HG03045 (cell line): ENCODE results near the gene RPAP2.
"Not testable (repeated sequence)": the region's sequence is repeated elsewhere in the genome, so short reads cannot be mapped to it uniquely, and the experiment has no call there.

Experiments used
- ATAC-seq: cut with Tn5 transposase; IDR thresholded peaks from one replicate; pipeline ENCODE4 v1.9.1; 2021; ENCODE audit warnings: mild to moderate bottlenecking, moderate library complexity; ENCODE audit not compliant: unreplicated experiment

The RPAP2 gene

DNA sequence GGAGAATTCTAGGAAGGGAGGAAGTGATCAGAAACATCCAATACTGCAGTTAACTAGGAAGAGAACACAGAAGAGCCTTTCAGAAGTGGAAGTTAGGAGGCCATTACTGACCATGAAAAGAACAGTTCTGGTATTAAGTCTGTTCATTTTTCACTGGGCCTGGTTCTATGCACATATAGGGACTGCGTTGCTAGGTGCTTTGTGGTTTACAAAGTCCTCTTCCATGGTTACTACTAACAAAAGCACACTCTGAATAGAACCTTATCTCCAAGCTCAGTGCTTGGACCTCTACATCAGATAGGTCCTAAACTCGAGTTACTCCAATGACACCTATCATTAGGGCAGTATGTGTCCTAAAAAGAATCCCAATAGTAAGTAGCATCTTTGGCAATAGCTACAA, 75.4 kb downstream of the RPAP2 start:
- ATAC-seq = no peak

DNA sequence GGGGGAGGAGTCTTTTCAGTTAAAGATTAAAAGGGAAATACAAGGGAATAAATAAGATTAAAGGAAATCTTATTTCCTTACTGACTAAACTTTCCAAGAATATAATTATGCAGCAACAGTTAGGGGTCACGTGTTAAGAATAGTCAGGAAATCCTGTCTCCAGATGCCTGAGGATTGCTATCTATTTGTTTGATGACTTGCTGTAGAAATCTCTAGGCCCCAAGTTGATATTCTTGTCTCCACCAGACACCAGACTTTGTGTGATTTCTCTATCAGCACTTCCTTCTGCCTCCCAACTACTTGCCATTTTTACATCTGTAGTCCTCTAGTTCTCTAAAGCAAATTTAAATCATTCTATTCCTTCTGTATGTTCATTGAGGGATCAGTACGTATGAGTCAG, 77.5 kb downstream of the RPAP2 start:
- ATAC-seq = no peak

DNA sequence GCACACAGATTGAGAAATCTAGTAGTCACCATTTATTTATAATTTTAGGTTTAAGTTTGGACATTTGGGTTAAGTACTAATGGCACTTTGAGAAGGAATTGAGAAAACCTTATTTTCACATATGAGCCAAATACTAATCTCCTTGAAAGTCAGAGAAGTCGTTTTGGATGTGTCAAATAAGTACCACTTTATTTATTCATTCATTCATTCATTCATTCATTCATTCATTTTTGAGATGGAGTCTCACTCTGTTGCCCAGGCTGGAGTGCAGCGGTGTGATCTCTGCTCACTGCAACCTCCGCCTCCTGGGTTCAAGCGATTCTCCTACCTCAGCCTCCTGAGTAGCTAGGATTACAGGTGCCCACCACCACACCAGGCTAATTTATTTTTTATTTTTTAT, 79.1 kb downstream of the RPAP2 start:
- ATAC-seq = not testable (repeated sequence)

- ATAC-seq = no peak
These were observed 82.0 kb downstream of the RPAP2 start for GRCh38 chr1:92380867-92381266.

- ATAC-seq = not testable (repeated sequence)
These were observed 95.1 kb downstream of the RPAP2 start for GRCh38 chr1:92393966-92394365.

DNA sequence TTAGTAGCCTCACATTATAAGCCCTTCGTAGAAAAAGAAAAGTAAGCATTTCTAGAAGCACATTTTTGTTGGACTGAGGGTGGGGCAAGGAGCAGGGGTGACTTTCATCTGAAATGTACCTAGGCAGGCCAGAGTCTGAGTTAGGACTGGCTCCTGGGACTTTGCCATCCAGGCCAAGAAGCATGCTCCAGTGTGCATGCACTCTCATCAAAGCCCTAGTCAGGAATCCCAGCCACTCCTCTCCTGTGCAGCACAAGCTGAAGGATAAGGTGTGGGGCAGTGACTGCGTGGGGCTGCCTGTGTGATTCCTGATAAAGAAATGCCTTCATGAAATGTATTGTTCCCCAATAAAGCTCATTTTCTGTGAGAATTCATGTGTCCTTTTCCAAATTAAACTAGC, 99.7 kb downstream of the RPAP2 start:
- ATAC-seq = no peak

- peak; percentile 80 for ATAC-seq
These were observed 100.2 kb downstream of the RPAP2 start for GRCh38 chr1:92399076-92399475.

- ATAC-seq = no peak
These were observed 105.8 kb downstream of the RPAP2 start for GRCh38 chr1:92404661-92405060.

GRCh38 chr1:92408825-92409224, 110.0 kb downstream of the RPAP2 start:
- no peak for ATAC-seq

DNA sequence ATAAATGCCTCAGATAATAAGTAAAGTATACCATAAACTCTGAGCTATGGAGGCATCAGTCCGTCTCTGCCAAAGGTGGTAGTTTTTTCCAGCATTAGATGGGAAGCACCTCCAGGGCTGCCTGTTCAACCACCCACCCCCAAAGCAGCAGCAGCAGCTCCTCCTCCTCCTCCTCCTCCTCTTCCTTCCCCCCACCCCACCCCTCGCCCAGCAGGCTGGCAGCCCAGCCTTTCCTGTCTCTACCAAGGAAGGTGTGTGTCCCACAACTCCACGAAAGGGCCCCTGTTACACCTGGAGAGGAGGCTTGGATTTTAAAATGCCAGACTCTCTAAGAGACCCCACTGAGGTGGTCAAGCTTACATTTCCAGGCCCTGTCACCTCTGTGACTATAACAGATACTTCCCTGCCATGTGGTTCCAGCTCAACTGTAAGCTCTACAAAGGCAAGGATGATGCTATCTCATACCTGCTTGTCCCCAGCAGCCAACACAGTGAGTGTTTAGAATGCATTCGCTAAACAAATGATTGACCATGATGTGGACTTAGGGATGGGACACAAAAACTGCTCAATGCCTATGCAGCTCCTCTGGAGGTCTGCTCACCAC, 111.2 kb downstream of the RPAP2 start:
- no peak for ATAC-seq

GRCh38 chr1:92410706-92411105, 111.8 kb downstream of the RPAP2 start:
- no peak for ATAC-seq

DNA sequence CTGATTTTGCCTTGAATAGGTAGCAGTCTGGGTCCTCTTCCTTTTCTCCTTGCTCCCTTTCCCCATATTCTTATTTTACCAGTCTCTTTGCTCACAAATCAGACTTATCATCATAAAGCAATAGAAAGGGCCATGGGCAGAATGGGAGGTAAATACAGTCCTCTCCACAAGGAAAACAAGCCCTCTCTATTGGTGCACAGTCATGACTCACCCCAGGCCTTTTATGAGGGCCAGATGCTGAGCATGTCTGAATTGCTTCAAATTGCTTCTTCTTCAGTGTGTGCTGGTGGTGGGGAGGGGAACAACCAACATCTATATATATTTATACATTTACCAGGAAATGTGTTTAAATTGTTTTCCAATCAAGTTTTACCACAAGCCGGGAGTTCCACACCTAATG, 112.7 kb downstream of the RPAP2 start:
- ATAC-seq = no peak

- ATAC-seq = no peak
These were observed 120.8 kb downstream of the RPAP2 start for GRCh38 chr1:92419642-92420041.

DNA sequence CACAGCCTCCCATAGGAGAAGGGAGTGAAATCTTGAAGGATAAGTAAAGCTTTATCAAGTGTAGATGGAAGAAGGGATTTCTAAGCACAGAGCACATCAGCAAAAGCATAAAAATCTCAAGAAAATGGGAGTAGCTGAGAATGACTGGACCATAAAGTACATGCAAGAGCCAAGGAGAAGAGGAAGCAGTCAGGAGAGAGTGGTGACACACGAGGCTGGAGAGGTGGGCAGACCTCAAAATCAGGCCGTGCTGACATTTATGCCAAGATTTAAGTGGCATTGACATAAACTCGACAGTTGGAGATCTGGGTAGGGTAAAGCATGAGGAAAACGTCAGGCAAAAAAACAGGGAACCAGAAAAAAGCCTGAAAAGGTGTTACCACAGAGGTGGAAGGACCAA, 125.5 kb downstream of the RPAP2 start:
- ATAC-seq = no peak

DNA sequence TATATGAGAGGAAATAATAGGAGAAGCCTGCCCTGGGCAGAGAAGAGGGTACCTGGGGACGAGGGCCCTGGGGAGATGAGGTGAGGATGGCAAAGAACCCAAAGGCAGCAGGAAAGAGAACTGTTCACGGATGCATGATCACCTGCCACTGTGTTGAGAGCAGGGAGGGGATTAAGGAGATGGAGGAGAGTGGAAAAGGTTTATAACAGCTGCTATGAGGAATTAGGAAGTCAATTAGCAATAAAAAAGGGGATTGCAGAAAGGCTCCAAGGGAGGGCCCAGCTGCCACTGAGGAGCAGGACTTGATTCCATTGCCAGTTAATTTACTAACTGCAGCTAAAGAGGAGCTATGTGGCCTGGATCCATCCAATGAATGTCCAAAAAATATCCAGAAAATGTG, 126.8 kb downstream of the RPAP2 start:
- ATAC-seq = no peak

DNA sequence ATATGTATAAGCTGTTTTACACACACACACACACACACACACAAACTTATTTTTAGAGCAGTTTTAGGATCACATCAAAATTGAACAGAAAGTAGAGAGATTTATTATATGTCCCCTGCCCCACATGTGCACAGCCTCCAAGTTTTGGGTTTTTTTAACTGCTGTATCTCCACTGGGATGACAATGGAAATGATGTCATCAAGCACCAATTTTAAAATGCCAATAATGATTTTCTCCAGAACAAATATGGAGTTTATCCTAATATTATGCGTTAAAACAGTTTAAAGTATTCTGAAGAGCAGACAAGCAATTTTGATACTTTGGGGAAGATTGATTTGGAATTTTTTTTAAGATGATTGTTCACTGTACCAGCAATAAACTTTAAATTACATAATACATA, 131.2 kb downstream of the RPAP2 start:
- ATAC-seq = no peak

DNA sequence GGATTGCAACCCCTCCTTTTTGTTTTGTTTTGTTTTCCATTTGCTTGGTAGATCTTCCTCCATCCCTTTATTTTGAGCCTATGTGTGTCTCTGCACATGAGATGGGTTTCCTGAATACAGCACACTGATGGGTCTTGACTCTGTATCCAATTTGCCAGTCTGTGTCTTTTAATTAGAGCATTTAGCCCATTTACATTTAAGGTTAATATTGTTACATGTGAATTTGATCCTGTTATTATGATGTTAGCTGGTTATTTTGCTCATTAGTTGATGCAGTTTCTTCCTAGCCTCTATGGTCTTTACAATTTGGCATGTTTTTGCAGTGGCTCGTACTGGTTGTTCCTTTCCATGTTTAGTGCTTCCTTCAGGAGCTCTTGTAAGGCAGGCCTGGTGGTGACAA, 135.7 kb downstream of the RPAP2 start:
- not testable (repeated sequence) for ATAC-seq

DNA sequence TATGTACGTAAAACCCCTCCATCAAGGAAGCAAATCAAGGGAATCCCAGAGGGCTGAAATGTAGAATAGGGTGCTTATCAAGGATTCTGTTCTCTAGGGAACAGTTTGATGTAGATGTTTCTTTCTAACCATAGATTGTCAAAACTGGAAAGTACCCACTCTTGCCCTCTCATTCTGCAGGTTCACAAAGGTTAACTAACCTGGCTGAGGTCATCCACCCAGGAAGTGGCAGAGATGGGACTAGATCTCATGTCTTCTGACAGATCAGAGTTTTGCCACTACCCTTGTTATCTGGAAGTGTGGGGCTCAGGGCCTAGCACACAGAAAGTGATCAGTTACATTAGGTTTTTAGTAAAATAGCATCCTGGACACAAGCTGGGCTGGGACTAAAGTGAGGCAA, 140.4 kb downstream of the RPAP2 start:
- no peak for ATAC-seq

GRCh38 chr1:92441316-92441696, 142.4 kb downstream of the RPAP2 start:
- ATAC-seq = no peak

DNA sequence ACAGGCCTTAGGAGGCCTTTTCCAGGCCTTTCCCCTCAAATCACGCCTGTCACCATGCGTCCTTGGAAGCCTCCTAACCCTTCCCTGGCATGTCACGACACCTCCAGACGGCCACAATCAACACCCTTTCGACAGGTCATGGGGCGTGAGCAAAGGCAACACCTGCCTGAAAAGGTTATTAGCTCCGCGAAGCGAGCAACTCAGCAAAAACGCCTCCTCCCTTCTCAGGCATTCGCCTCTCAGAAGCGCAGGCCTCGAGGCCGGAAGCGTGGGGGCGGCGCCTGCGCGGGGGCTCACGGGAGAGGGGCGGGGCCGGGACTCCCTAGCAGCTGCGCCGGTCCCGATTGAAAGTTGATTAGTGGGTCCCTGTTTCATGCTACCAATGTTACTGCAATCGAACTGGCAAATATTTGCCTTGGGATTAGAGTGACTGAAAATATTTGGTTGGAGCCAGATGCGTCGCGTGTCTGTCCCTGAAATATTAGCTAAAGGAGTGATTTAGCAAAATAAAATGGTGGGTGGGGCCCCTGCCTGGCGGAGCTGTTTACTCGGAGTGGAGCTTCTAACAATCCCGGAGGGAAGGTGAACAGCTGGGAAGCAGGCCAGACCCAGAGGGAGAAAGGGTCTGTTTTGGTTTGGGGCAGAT, 143.0 kb downstream of the RPAP2 start:
- ATAC-seq = no peak

DNA sequence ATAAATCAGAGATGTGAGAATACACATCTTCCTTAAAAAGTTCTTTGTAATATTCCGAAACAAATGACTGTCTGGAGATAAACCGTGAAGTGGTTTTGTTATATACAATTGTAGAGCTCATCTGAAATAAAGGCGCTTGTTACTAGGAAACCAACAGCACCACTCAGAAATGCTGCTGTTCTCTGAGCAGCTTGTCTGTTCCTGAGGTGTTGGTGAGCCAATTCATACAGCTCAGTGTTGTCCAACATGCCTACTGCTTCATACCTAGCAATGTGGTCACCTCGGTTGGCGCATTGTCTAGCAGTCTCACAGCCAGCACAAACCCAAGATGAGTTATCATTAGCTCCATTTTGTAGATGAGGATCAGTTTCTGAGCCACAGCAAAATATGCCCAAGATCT, 143.5 kb downstream of the RPAP2 start:
- ATAC-seq = no peak

DNA sequence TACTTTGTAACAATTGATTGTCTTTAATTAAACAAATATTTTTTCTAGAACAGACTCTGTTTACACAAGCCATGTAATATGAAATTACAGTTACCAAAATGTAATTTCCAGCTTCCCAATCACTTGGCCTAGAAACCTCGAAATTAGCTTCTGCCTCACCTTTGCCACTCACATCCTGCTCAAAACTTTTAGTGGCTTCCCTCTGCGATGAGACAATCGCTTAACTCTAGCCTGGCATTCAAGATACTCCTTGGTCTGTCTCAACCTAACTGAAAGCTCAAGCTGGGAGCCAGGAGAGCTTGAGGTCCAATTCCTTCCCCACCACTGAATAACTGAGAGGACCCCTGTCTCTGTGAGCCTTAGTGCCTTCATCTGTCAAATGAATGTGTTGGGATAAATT, 145.0 kb downstream of the RPAP2 start:
- ATAC-seq = no peak

GRCh38 chr1:92444351-92444750, 145.5 kb downstream of the RPAP2 start:
- no peak for ATAC-seq
